ENCODE measurements around the gene TRPM4. TPM values are rescaled to one million over a fixed set of nuclear protein-coding genes. Genes with fewer than 3 reads are reported as not detected.

Gene TRPM4
- total and polyA plus RNA-seq, 2 of the 8 experiments (the other 6 are each of a cell fraction or from before 2014, with no cell fraction given), result 11.3 to 13.3 TPM

DNA sequence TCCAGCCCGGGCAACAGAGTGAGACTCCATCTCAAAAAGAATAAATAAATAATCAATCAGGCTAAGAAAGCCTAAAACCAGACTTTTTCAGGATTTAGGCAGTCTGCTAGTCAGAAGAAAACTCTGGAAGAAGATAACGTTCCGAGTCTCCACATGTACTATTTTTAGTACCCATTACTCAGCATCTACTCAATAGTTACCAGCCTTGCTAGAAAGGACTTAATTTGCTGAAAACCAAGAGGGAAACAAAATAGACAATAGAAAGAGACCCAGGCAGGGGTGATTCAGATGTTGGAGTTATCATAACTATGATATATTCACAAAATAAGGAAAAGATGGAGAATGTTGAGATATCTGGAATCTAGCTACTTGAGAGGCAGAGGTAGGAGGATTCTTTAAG is 47.0 kb upstream of the TRPM4 start:
- Histone ChIP-seq H3K79me2 (ENCODE audit: control insufficient read depth in 1 of 2, insufficient read depth in 2 of 2, low read length in 2 of 2) (no peaks in the 10 kb centered on the region), H2BK15ac (ENCODE audit: low read length) (no peak overlapping the region), H3K27me3 (replicated peaks in 1 of 4; ENCODE audit: control insufficient read depth in 3 of 4, extremely low read depth in 1 of 4, insufficient read depth in 3 of 4, low read length in 3 of 4) (no peaks in the 10 kb centered on the region; a peak in 1 of 7 replicates), H2BK5ac (ENCODE audit: low read depth, low read length) (no peak overlapping the region), H2BK12ac (ENCODE audit: low read depth, low read length) (no peak overlapping the region), H3K79me1 (ENCODE audit: low read depth, low read length) (0 out of 2 replicates have a peak, but pooled peaks cover 2% of the 10 kb centered on the region), H2BK20ac (ENCODE audit: low read length) (no peak overlapping the region), H3K9ac (replicated peaks in 1 of 4; ENCODE audit: extremely low read depth in 1 of 4, low read depth in 3 of 4, low read length in 3 of 4) (no peak overlapping the region), H3K9me3 (ENCODE audit: insufficient read depth in 2 of 2, low read depth in 1 of 2, low read length in 1 of 2) (no peaks in the 10 kb centered on the region), H3K14ac (ENCODE audit: insufficient read length) (no peak overlapping the region), H4K8ac (ENCODE audit: extremely low read depth, insufficient read depth, low read length) (no peak overlapping the region), H3K23ac (ENCODE audit: insufficient read length) (no peak overlapping the region), H2AK5ac (ENCODE audit: low read depth, low read length) (no peak overlapping the region), H2BK120ac (replicated peaks; ENCODE audit: low read depth, low read length) (no peak overlapping the region), H4K91ac (replicated peaks; ENCODE audit: insufficient read length, low read length) (no peak overlapping the region), H4K5ac (ENCODE audit: insufficient read length, low read depth, low read length) (no peak overlapping the region), H3K4me3 (ENCODE audit: extremely low read depth in 1 of 4, insufficient read depth in 2 of 4, low read depth in 3 of 4, low read length in 4 of 4) (no peak overlapping the region), H3K18ac (ENCODE audit: extremely low read depth, low read length) (no peak overlapping the region), H4K20me1 (replicated peaks in 1 of 2; ENCODE audit: control insufficient read depth in 1 of 2, insufficient read depth in 2 of 2, low read length in 2 of 2) (peaks cover 14 to 22% of the 10 kb centered on the region in 2 experiments), H3K23me2 (ENCODE audit: low read depth, low read length) (peaks cover 11% of the 10 kb centered on the region), H3K4me1 (replicated peaks in 1 of 4; ENCODE audit: control insufficient read depth in 3 of 4, insufficient read depth in 4 of 4, low read length in 3 of 4) (peaks cover 0 to 4% (median 0%) of the 10 kb centered on the region in 4 experiments; a peak in 2 of 7 replicates), H3K4me2 (ENCODE audit: insufficient read depth in 1 of 2, low read depth in 2 of 2, low read length in 2 of 2) (no peak overlapping the region), H3K4ac (replicated peaks; ENCODE audit: insufficient read length, low read depth, low read length) (no peak overlapping the region), H3K36me3 (ENCODE audit: control insufficient read depth in 2 of 4, insufficient read depth in 4 of 4, low read length in 3 of 4) (peaks cover 11 to 35% (median 31%) of the 10 kb centered on the region in 4 experiments), H2AFZ (ENCODE audit: low read length) (no peak overlapping the region), H3K27ac (ENCODE audit: low read depth, low read length) (no peak overlapping the region), H3K56ac (replicated peaks; ENCODE audit: insufficient read length, low read depth, low read length) (no peak overlapping the region)
- WGBS, 2 experiments (ENCODE audit: extremely low coverage in 1 of 2, insufficient coverage in 1 of 2, insufficient read length in 1 of 2, insufficient replicate concordance in 2 of 2, low coverage in 1 of 2, low lambda C conversion rate in 2 of 2, missing lambda C conversion rate in 1 of 2), result 82% methylated on average over 3 of the region's 3 CpGs; no CpG with 5 or more reads in 1 of the 2 experiments
- FAIRE-seq (no peak), DNase-seq (ENCODE audit: low read depth in 1 of 2, low spot score in 2 of 2) (no peak)
- ChIA-PET POLR2A (ENCODE audit: partially characterized antibody) (interaction anchor here (0.7 to 7.8 kb wide), 6 partner anchors 11 to 928 kb away, joined by 3 to 67 read pairs (median 4); no protein-coding TSS in a partner anchor), CTCF (ENCODE audit: partially characterized antibody) (interaction anchor here (1.4 to 2.9 kb wide), 4 partner anchors 13 to 98 kb away, joined by 5 to 20 read pairs (median 8); no protein-coding TSS in a partner anchor)
- no peak for TF ChIP-seq CBX8 (IDR thresholded peaks at IDR 0.05; ENCODE audit: borderline replicate concordance, low read depth, low read length)
- TF ChIP-seq JUND (IDR thresholded peaks at IDR 0.05; ENCODE audit: low read length), result no peak
- no peak for TF ChIP-seq KDM5A (IDR thresholded peaks at IDR 0.05; ENCODE audit: low read length)
- no peak for TF ChIP-seq KDM1A (IDR thresholded peaks at IDR 0.05; ENCODE audit: borderline replicate concordance, low read length)
- no peak for TF ChIP-seq TEAD4 (IDR thresholded peaks at IDR 0.05; ENCODE audit: low read depth, low read length)
- no peak for TF ChIP-seq SUZ12 (IDR thresholded peaks at IDR 0.05; ENCODE audit: low read length)
- TF ChIP-seq SP4 (IDR thresholded peaks at IDR 0.05; ENCODE audit: low read length), result no peak
- TF ChIP-seq SIX5 (IDR thresholded peaks at IDR 0.05; ENCODE audit: low read depth, low read length), result no peak
- TF ChIP-seq, protein P1, sequence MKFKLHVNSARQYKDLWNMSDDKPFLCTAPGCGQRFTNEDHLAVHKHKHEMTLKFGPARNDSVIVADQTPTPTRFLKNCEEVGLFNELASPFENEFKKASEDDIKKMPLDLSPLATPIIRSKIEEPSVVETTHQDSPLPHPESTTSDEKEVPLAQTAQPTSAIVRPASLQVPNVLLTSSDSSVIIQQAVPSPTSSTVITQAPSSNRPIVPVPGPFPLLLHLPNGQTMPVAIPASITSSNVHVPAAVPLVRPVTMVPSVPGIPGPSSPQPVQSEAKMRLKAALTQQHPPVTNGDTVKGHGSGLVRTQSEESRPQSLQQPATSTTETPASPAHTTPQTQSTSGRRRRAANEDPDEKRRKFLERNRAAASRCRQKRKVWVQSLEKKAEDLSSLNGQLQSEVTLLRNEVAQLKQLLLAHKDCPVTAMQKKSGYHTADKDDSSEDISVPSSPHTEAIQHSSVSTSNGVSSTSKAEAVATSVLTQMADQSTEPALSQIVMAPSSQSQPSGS (IDR thresholded peaks at IDR 0.05; ENCODE audit: low read length), result no peak
- no peak for TF ChIP-seq GTF2F1 (IDR thresholded peaks at IDR 0.05; ENCODE audit: borderline replicate concordance, low read depth, low read length)
- no peak for TF ChIP-seq EGR1 (IDR thresholded peaks at IDR 0.05; ENCODE audit: borderline replicate concordance, low read depth, low read length)
- TF ChIP-seq BACH1 (IDR thresholded peaks at IDR 0.05; ENCODE audit: low read length), result no peak
- TF ChIP-seq PHF8 (conservative IDR thresholded peaks at IDR 0.05; ENCODE audit: low read depth, low read length), result no peak
